HUDEP-2 (cell line): Measurements from ENCODE around the gene PFKL.

Source experiments
- DNase-seq, 76 experiments: peaks; one replicate each; lab custom pipeline; 2025; ENCODE audit not compliant: unreplicated experiment in 76 of 76; lab: John Stamatoyannopoulos, UW

The PFKL gene

DNA sequence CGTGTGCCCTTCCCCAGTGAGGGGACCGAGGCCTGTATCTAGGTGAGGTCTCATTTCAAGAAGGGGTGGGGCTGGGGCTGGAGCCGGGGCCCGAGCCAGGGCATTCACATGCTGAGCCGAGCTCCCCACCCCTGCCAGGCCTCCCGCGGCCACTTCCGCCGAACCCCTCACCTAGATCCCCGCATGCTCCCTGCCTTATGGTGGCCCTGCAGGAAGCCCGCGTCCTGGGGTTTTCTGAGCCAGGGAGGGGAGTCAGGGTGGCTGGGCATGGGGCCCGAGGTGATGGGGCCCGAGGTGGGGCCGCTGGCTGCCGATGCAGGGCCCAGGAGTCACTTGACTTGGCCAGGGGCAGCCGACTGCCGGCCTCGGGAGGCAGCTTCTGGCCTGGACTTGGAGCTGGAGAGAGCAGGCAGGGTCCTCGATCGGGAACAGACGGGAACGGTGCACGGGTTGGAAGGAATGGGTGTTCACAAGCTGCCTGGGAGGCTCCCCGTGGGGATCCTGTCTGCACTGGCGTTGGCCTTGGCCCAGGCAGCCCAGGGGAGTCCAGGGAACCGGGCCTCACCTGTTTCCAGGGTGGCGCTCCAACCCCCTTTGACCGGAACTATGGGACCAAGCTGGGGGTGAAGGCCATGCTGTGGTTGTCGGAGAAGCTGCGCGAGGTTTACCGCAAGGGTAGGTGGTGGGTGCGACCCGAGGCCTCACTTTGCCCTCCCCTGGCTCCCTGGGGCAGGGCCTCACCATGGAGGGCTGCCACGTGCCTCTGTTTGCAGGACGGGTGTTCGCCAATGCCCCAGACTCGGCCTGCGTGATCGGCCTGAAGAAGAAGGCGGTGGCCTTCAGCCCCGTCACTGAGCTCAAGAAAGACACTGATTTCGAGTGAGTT is 25.8 kb downstream of the PFKL start:
- DNase-seq = no peak

GRCh38 chr21:44326272-44326647 is 26.4 kb downstream of the PFKL start:
- DNase-seq = no peak

DNA sequence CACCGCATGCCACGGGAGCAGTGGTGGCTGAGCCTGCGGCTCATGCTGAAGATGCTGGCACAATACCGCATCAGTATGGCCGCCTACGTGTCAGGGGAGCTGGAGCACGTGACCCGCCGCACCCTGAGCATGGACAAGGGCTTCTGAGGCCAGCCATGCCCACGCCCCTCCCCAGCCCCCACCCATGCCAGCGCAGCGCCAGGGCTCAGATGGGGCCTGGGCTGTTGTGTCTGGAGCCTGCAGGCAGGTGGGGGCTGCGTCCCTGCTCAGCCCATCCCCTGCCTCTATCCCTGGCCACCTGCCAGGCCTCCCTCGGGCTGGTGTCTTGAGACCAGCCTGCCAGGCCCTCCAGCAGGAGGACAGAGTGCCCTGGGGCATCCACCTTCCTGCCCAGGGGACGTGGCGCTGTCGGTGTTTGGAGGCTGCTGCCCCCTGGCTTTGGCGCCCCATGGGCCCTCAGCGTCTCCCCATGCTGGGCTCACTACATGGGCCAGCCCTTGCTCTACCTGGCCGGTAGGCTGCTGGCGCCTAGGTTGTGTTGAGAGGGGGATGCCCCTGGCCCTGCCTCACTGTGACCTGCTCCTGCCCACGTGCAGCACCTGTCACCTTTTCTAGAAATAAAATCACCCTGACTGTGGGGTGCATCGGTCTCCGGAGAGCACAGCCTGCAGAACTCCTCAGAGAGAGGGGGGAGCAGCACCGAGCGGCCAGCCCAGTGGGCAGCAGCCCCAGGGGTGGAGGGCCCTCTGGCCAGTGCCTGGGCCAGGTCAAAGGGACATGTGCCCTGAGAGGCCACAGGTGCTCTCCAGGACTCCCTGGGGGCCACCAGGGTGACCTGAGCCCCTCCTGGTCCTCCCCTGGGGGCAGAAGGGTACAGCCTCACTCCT is 27.1 kb downstream of the PFKL start:
- no peak for DNase-seq

GRCh38 chr21:44327603-44327974 is 27.7 kb downstream of the PFKL start:
- DNase-seq = no peak

DNA sequence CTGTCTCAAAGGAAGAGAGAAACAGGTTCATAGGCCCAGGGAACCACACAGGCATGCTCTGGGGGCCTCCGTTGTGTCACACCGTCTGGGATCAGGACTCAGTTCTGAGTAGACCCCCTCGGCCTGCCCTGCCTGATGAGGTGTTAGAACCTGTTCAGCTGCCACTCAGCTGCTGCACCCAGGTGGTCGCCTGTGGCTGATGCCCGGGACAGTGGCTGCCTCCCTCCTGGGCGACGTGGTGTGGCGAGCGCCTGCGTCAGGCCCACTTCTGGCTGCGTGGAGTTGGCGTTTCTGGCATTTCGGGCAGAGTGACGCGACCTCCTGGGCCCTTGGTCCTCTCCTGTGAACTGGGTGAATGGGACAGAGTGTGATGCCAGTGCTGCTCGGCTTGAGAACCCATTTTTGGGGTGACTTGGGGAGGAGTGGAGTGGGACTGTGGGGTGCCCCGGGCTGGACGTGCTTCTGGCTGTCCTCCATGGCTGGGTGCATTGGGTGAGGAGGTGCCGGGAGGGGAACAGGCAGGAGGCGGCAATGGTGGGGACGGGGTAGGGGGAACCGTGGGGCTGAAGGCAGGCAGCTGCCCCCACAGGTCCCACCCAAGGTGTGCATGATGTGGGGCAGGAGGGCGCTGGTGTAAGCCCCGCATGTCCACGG is 28.5 kb downstream of the PFKL start:
- DNase-seq = no peak

DNA sequence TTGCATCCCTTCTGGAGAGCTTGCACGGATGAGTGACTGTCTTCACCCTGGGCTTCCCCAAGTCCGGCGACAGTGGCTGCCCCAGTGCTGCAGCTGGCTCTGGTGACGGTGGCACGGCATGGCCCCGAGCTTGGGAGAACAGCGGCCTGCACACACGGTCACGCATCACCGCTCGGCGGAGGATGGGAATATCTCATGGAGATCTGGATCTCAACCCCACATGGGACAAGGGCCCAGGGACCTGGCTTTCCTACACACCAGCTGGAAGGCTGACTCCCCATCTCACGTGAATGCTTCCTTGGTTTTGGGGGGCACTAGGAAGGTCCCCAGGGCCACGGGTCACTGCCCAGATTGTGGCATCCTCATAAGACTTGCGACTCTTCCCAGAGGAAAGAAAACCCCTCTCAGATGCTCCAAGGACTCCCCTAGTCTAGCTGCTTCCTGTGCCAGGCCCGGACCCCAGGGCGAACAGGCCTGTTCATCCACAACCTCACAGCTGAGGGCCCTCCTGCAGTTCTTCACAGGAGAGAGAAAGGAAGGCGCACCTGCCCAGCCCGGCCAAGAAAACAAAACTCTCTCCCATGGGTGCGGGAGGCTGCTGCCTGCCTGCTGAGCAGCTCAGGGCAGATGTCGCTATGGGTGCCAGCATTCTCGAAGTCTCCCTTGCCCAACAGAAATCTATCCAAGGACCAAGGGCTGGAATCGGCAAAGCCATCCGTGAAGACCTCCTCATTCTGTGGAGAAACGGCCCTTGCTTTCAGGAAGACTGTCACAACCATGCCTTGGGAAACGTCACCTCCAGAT is 29.4 kb downstream of the PFKL start:
- DNase-seq = no peak

DNA sequence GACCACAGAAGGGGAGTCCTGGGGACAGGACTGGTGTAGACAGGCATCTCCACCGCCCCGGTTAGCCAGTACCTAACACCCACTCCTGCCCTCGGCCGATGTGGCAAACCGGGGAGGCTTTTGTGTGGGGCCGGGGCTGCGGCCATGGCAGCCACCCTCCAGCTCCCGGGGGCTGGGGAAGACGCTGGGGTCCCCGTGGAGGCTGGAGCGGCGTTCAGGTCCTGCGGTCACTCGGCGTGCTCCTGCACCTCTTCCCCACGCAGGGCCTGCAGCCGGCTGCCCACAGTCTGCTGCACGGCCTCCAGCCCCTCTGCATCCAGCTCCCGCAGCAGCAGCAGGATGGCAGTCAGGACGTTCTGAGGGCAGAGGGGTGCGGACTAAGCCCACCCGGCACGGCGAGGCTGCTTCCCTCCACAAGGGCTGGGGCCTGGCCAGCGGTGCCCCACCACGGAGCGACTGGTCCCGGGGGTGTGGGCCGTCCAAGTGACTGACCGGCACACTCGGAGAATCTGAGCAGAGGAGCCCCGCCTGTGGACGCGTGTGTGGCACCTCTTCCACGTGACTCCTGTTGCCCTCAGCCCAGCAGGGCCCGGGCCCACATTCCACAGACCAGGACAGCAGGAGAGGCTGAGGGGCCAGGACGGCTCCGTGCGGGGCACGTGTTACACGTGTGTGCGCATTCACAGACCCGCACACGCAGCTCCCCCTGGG is 30.3 kb downstream of the PFKL start:
- no peak for DNase-seq

DNA sequence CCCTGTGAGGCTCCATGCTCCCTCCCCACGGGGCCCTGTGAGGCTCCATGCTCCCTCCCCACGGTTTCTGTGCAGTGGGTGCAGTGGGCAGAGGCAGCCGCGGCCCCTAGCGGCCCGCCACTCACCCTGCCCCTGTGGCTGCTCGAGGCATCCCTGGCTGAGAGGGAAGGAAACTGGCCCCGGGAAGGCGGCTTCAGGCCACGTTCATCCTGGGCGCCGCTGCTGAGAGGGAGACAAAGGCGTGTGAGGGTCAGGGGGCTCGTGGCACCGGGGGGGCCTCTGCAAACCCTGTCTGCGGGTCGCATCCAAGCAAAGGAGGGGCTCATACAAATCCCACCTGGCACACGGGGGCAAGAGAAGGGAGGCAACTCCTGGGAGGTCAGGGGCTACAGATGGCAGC is 30.8 kb downstream of the PFKL start:
- no peak for DNase-seq

DNA sequence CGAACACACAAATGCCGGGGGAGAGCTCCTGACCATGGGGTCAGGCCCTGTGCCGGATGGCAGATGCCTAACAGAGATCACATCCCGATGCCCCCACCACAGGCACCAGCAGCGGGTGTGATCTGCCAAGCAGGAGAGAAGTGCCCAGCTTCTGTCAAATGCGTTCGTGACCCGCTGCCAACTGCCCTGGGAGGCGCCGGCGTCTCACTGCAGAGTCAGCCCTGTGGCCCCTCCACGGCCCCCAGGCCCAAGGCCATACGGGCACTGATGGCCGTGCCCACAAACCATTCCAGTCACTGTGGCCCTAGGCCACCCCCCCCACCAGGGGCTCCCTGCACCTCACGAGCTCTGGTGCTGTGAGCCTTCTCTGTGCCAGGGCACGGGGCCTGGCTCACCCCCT is 31.4 kb downstream of the PFKL start:
- no peak for DNase-seq

- DNase-seq = no peak
Observed at GRCh38 chr21:44331650-44332307, 31.9 kb downstream of the PFKL start.

- no peak for DNase-seq
Observed at GRCh38 chr21:44332383-44332782, 32.5 kb downstream of the PFKL start.

- no peak for DNase-seq
Observed at GRCh38 chr21:44332965-44333364, 33.1 kb downstream of the PFKL start.

DNA sequence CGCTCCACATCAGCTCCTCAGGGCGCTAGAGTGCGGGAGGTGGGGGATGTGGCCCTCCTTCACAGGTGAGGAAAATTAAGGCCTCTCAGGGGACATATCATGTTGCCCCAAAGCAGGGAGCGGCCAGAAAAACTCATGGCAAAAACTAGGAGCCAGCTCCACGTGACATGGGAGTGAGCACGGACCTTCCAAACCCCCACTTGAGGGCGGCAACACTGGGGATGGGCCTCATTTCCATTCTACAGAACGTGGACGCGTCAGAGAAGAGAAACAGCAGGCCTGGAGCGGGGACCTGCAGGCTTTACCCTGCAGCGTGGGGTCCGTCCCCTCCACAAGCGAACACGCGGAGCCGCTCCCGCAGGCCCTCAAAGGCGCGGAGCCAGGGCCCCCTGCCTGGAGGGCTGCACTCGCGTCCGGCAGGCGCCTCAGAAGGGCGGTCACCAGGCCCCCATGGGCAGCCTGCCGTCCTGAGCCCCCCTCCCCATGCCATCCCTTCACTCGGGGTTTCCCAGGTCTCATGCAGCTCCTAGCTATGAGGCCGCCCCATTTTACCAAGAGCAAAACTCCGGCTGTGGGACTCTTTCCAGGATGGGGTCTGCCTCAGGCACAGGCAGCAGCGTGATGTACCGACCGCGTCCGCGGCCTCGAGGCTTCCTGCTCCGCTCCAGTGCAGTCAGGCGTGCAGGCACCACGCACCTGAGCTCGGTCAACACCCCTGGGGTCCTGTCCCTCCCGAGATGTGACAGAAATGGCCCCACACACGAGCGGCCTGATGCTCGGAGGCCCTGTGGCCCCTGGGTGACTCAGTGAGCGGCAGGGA is 33.9 kb downstream of the PFKL start:
- no peak for DNase-seq

- DNase-seq = no peak
Observed at GRCh38 chr21:44334329-44335030, 34.6 kb downstream of the PFKL start.

GRCh38 chr21:44335266-44336059 is 35.6 kb downstream of the PFKL start:
- no peak for DNase-seq

DNA sequence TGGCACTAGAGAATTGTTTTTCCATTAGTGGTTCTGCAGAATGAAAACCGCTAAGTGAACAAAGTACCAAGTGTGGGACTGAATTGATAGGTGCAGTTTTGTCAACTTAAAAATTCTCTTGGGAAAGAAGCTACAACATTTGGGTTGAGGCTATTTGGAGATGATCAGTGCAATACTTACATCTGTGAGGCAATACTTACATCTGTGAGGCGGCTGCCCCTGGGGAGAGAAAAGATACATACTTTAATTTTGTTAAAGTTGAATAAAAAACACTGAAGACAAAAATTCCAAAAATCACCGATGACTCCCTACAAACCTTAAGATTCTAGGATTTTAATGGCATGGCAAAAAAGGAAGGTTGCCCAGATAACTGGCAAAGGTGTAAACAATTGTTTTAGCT is 37.6 kb downstream of the PFKL start:
- DNase-seq = no peak
